Tongue (tissue), 2 donors: ENCODE results near the gene ZNF483. TPM values are rescaled to one million over a fixed set of nuclear protein-coding genes. Genes with fewer than 3 reads are reported as not detected.
"Not testable (repeated sequence)": the region's sequence is repeated elsewhere in the genome, so short reads cannot be mapped to it uniquely, and the experiment has no call there.

Experiments used
- DNase-seq: peaks from one replicate; pipeline ENCODE4 v3.0.0-alpha.2; 2015
- total RNA-seq: library from RNA; depleted of rRNA; stranded (reverse); fragments of >200 nt; gene quantifications from one replicate; pipeline ENCODE4 v1.2.3, GENCODE V29; 2014

Gene ZNF483
- total RNA-seq, 1 donor from 2014 or later = 9.3 TPM

- no peak for DNase-seq
Measured at GRCh38 chr9:111610845-111611244, 85.9 kb downstream of the ZNF483 start.

- peak; percentile 34 for DNase-seq
Measured at GRCh38 chr9:111613436-111614040, 88.6 kb downstream of the ZNF483 start.

- no peak for DNase-seq
Measured at GRCh38 chr9:111615928-111616327, 90.9 kb downstream of the ZNF483 start.

- DNase-seq = not testable (repeated sequence)
Measured at GRCh38 chr9:111617349-111617748, 92.4 kb downstream of the ZNF483 start.

GRCh38 chr9:111621895-111622480 lies 97.0 kb downstream of the ZNF483 start:
- peak; percentile 37 for DNase-seq

GRCh38 chr9:111622626-111623025 lies 97.6 kb downstream of the ZNF483 start:
- no peak for DNase-seq

Other genes starting within 250 kb of the ZNF483 start
- not detected for gene OR2K2, start 195.0 kb upstream of the ZNF483 start, total RNA-seq
- gene ECPAS, start 40.8 kb upstream of the ZNF483 start, total RNA-seq = 140 TPM
- gene PTGR1, start 74.5 kb downstream of the ZNF483 start, total RNA-seq = 81.2 TPM
- gene DNAJC25, start 106.2 kb downstream of the ZNF483 start, total RNA-seq = 10.9 TPM
- gene GNG10, start 136.4 kb downstream of the ZNF483 start, total RNA-seq = 54.4 TPM